ENCODE measurements around the gene PRDM5. TPM values are rescaled to one million over a fixed set of nuclear protein-coding genes. Genes with fewer than 3 reads are reported as not detected.

PRDM5 gene
- total RNA-seq, 1 experiment from 2014 or later: 5.1 TPM

DNA sequence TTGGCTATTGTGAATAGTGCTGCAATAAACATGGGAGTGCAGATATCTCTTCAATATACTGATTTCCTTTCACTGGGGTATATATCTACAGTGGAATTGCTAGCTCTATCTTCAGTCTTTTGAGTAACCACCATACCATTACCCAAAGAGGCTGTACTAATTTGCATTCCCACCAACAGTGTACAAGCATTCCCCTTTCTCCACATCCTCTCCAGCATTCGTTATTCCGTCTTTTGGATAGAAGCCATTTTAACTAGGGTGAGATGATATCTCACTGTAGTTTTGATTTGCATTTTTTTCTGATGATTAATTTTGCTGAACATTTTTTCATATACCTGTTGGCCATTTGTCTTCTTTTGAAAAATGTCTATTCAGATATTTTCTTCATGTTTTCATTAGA is 110.3 kb downstream of the PRDM5 start (continued):
- TF ChIP-seq, protein P1, sequence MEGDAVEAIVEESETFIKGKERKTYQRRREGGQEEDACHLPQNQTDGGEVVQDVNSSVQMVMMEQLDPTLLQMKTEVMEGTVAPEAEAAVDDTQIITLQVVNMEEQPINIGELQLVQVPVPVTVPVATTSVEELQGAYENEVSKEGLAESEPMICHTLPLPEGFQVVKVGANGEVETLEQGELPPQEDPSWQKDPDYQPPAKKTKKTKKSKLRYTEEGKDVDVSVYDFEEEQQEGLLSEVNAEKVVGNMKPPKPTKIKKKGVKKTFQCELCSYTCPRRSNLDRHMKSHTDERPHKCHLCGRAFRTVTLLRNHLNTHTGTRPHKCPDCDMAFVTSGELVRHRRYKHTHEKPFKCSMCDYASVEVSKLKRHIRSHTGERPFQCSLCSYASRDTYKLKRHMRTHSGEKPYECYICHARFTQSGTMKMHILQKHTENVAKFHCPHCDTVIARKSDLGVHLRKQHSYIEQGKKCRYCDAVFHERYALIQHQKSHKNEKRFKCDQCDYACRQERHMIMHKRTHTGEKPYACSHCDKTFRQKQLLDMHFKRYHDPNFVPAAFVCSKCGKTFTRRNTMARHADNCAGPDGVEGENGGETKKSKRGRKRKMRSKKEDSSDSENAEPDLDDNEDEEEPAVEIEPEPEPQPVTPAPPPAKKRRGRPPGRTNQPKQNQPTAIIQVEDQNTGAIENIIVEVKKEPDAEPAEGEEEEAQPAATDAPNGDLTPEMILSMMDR (IDR thresholded peaks at IDR 0.05 in 2 of 3, conservative IDR thresholded peaks at IDR 0.05 in 1 of 3; ENCODE audit: borderline replicate concordance in 1 of 3, insufficient read depth in 1 of 3, low read depth in 2 of 3, low read length in 2 of 3): no peak
- TF ChIP-seq EZH2phosphoT487 (IDR thresholded peaks at IDR 0.05; ENCODE audit: borderline replicate concordance) (no peak), SP1 (IDR thresholded peaks at IDR 0.05; ENCODE audit: low read depth) (no peak), FOSL1 (IDR thresholded peaks at IDR 0.05; ENCODE audit: low read depth) (no peak), CEBPB (IDR thresholded peaks at IDR 0.05; ENCODE audit: low read depth) (no peak), ZNF274 (IDR thresholded peaks at IDR 0.05; ENCODE audit: low read depth, low read length) (no peak), POLR2A (IDR thresholded peaks at IDR 0.05; ENCODE audit: borderline replicate concordance, extremely low read depth, insufficient read depth, insufficient read length) (no peak), ZBTB33 (IDR thresholded peaks at IDR 0.05; ENCODE audit: extremely low read depth, insufficient replicate concordance, low read length) (no peak)

GRCh38 chr4:120809518-120809917 is 113.0 kb downstream of the PRDM5 start:
- no peak overlapping the region for H3K4me3 ChIP-seq (replicated peaks in 1 of 2; ENCODE audit: low read depth in 1 of 2, low read length in 2 of 2)
- RAD21 ChIA-PET (ENCODE audit: low non-redundant PET in 1 of 2, low total read pairs in 2 of 2, uncharacterized antibody in 2 of 2, unreplicated experiment in 2 of 2): no interaction called here
- no peaks in the 10 kb centered on the region for H3K4me1 ChIP-seq (ENCODE audit: control insufficient read depth in 1 of 2, insufficient read depth in 2 of 2, low read length in 2 of 2)
- H3K9me2 ChIP-seq (ENCODE audit: insufficient read depth): no peaks in the 10 kb centered on the region
- intact Hi-C loops (cut with micrococcal nuclease): no loop called here
- H2AFZ ChIP-seq (ENCODE audit: low read depth, low read length, poor library complexity, severe bottlenecking): no peak overlapping the region
- no peaks in the 10 kb centered on the region for H3K79me2 ChIP-seq (ENCODE audit: insufficient read depth, low read length)
- peaks cover 0 to 3% of the 10 kb centered on the region in 2 experiments; a peak in 1 of 4 replicates for H3K9me3 ChIP-seq (ENCODE audit: control insufficient read depth in 1 of 2, insufficient read depth in 1 of 2, low read depth in 1 of 2, low read length in 2 of 2)
- H3K36me3 ChIP-seq (ENCODE audit: control insufficient read depth in 1 of 2, insufficient read depth in 2 of 2, low read length in 2 of 2): no peaks in the 10 kb centered on the region
- no peak for TF ChIP-seq CEBPB (IDR thresholded peaks at IDR 0.05; ENCODE audit: low read depth)
- TF ChIP-seq, protein P1 (IDR thresholded peaks at IDR 0.05 in 2 of 3, conservative IDR thresholded peaks at IDR 0.05 in 1 of 3; ENCODE audit: borderline replicate concordance in 1 of 3, insufficient read depth in 1 of 3, low read depth in 2 of 3, low read length in 2 of 3): peak; percentile 14 to 48 (median 46); a peak in 4 of 6 replicates
- peak; percentile 46 for TF ChIP-seq RAD21 (IDR thresholded peaks at IDR 0.05; ENCODE audit: low read depth)
- H4K20me1 ChIP-seq (ENCODE audit: insufficient read depth): no peaks in the 10 kb centered on the region
- CTCF ChIA-PET: no interaction called here
- DNase-seq (ENCODE audit: low read depth, low spot score) (no peak), ATAC-seq (no peak)
- H3K27ac ChIP-seq (ENCODE audit: low read depth, low read length): no peak overlapping the region
- POLR2A ChIA-PET: no interaction called here
- no peak overlapping the region for H3K4me2 ChIP-seq (ENCODE audit: low read length)
- H3K9ac ChIP-seq (ENCODE audit: low read length): no peak overlapping the region
- H3K27me3 ChIP-seq (ENCODE audit: insufficient read depth, low read length): no peaks in the 10 kb centered on the region
- no TSS peak for BruUV-seq (replicated peaks)
